ENCODE measurements around the gene DMKN. TPM values are rescaled to one million over a fixed set of nuclear protein-coding genes. Genes with fewer than 3 reads are reported as not detected.

The DMKN gene
- total and polyA plus RNA-seq, 2 of the 4 experiments (the other 2 are of a cell fraction): 0.36 to 2.4 TPM

GRCh38 chr19:35449359-35450043, 63.9 kb downstream of the DMKN start:
- no peak overlapping the region for H3K56ac ChIP-seq (ENCODE audit: extremely low read depth, insufficient read depth, low read length)
- H3K27me3 ChIP-seq (ENCODE audit: control insufficient read depth, insufficient read depth, low read length): peaks cover 4% of the 10 kb centered on the region; the same call in 1 of the 2 replicates
- no peaks in the 10 kb centered on the region for H4K20me1 ChIP-seq (ENCODE audit: insufficient read depth, low read length)
- H3K4me2 ChIP-seq (ENCODE audit: low read depth, low read length): no peak overlapping the region
- no peak overlapping the region for H2BK15ac ChIP-seq (ENCODE audit: low read depth, low read length)
- no peak overlapping the region for H4K91ac ChIP-seq (ENCODE audit: insufficient read depth, low read depth, low read length)
- no peak overlapping the region for H2BK5ac ChIP-seq (ENCODE audit: low read depth, low read length, poor library complexity, severe bottlenecking)
- POLR2A ChIA-PET (ENCODE audit: unreplicated experiment): no interaction called here
- no peak overlapping the region for H3K9ac ChIP-seq (ENCODE audit: low read depth, low read length)
- H3K4ac ChIP-seq (ENCODE audit: low read depth, low read length): no peak overlapping the region
- H3K36me3 ChIP-seq (ENCODE audit: control insufficient read depth, insufficient read depth, low read length): no peaks in the 10 kb centered on the region
- H2AFZ ChIP-seq (replicated peaks; ENCODE audit: low read length, poor library complexity): no peak overlapping the region
- CTCF ChIA-PET: no interaction called here
- WGBS, 2 experiments (ENCODE audit: extremely low coverage in 2 of 2, insufficient read length in 1 of 2): 74% methylated on average over 21 of the region's 27 CpGs; no CpG with 5 or more reads in 1 of the 2 experiments
- ATAC-seq (ENCODE audit: low read depth): no peak
- H3K18ac ChIP-seq (ENCODE audit: low read depth, low read length): no peak overlapping the region
- H3K9me3 ChIP-seq (ENCODE audit: control insufficient read depth, insufficient read depth, low read length): no peaks in the 10 kb centered on the region
- H3K14ac ChIP-seq (replicated peaks; ENCODE audit: low read depth, low read length): no peak overlapping the region
- H2BK120ac ChIP-seq (ENCODE audit: low read depth, low read length): no peak overlapping the region
- BruUV-seq (replicated peaks): no TSS peak
- in situ Hi-C loops (cut with MboI; ENCODE audit: low sequenced_read_pairs): no loop called here
- no peak overlapping the region for H3K23ac ChIP-seq (ENCODE audit: low read depth, low read length)
- TF ChIP-seq CTCF (conservative IDR thresholded peaks at IDR 0.05; ENCODE audit: low read depth, low read length): no peak
- no peak for TF ChIP-seq NFE2L2 (IDR thresholded peaks at IDR 0.05; ENCODE audit: low read depth, low read length)
- no peak for TF ChIP-seq MAZ (IDR thresholded peaks at IDR 0.05; ENCODE audit: borderline replicate concordance, low read depth, low read length)
- TF ChIP-seq SMC3 (IDR thresholded peaks at IDR 0.05; ENCODE audit: low read depth, low read length): no peak
- no peak for TF ChIP-seq CHD1 (IDR thresholded peaks at IDR 0.05; ENCODE audit: low read depth, low read length)
- TF ChIP-seq RFX5 (IDR thresholded peaks at IDR 0.05; ENCODE audit: low read depth, low read length): no peak
- TF ChIP-seq FOS (IDR thresholded peaks at IDR 0.05; ENCODE audit: low read depth, low read length): no peak
- no peak for TF ChIP-seq RCOR1 (IDR thresholded peaks at IDR 0.05; ENCODE audit: insufficient replicate concordance, low read length)
- no peak for TF ChIP-seq USF2 (IDR thresholded peaks at IDR 0.05; ENCODE audit: low read depth, low read length)
- no peak for TF ChIP-seq BHLHE40 (IDR thresholded peaks at IDR 0.05; ENCODE audit: low read depth, low read length)
- TF ChIP-seq MXI1 (IDR thresholded peaks at IDR 0.05; ENCODE audit: borderline replicate concordance, low read depth, low read length): no peak
- no peak for TF ChIP-seq POLR2A (IDR thresholded peaks at IDR 0.05; ENCODE audit: low read depth, low read length)
- TF ChIP-seq RAD21 (IDR thresholded peaks at IDR 0.05; ENCODE audit: low read length): no peak
- TF ChIP-seq MAFK (IDR thresholded peaks at IDR 0.05; ENCODE audit: low read depth, low read length): no peak
- TF ChIP-seq ELK1 (IDR thresholded peaks at IDR 0.05; ENCODE audit: borderline replicate concordance, low read depth, low read length): no peak
- no peak for TF ChIP-seq CEBPB (IDR thresholded peaks at IDR 0.05; ENCODE audit: low read depth, low read length)
- DNase-seq: no peak
- H3K4me1 ChIP-seq (ENCODE audit: control insufficient read depth, insufficient read depth, low read length): no peaks in the 10 kb centered on the region
- H2AK9ac ChIP-seq (replicated peaks; ENCODE audit: low read depth, low read length, poor library complexity): no peak overlapping the region
- H3K9me1 ChIP-seq (ENCODE audit: insufficient read depth, low read length): no peaks in the 10 kb centered on the region
- dilution Hi-C loops (cut with HindIII; ENCODE audit: low sequenced_read_pairs, unreplicated experiment): no loop called here
- no peak overlapping the region for H2BK20ac ChIP-seq (ENCODE audit: low read depth, low read length)
- H3K4me3 ChIP-seq (ENCODE audit: insufficient read depth, low read depth, low read length): no peak overlapping the region
- intact Hi-C loops (cut with micrococcal nuclease): no loop called here
- no peak overlapping the region for H2AK5ac ChIP-seq (ENCODE audit: low read depth, low read length)
- H4K8ac ChIP-seq (ENCODE audit: low read depth in 2 of 2, low read length in 2 of 2): no peak overlapping the region
- H4K5ac ChIP-seq (ENCODE audit: low read depth, low read length): no peak overlapping the region
- no peak overlapping the region for H3K27ac ChIP-seq (ENCODE audit: insufficient read depth, low read length)
- no peaks in the 10 kb centered on the region for H3K79me1 ChIP-seq (ENCODE audit: low read depth in 1 of 2, low read length in 2 of 2)

Measured in IMR-90 (cell line).